IgD-negative memory B cell (primary cell): ENCODE data around the gene WFDC6. TPM values are rescaled to one million over a fixed set of nuclear protein-coding genes. Genes with fewer than 3 reads are reported as not detected.

Source experiments
- H3K27ac Mint-ChIP-seq, 3 donors: one replicate each; pipeline ENCODE4 v1.8.0; 2020 to 2022; ENCODE audit warnings: mild to moderate bottlenecking in 3 of 3, mixed read lengths in 3 of 3, moderate library complexity in 1 of 3
- H3K27me3 Mint-ChIP-seq: one replicate; pipeline ENCODE4 v1.8.0; 2021; ENCODE audit warnings: mixed read lengths
- H3K36me3 Mint-ChIP-seq: one replicate; pipeline ENCODE4 v1.8.0; 2020; ENCODE audit warnings: mild to moderate bottlenecking, mixed read lengths
- H3K4me1 Mint-ChIP-seq, 3 donors: one replicate each; pipeline ENCODE4 v1.8.0; 2020 to 2022; ENCODE audit warnings: mixed read lengths in 3 of 3, mild to moderate bottlenecking in 1 of 3
- H3K4me3 Mint-ChIP-seq, 4 donors: one replicate each; pipeline ENCODE4 v1.8.0; 2020 to 2022; ENCODE audit warnings: mild to moderate bottlenecking in 4 of 4, mixed read lengths in 4 of 4, moderate library complexity in 3 of 4
- H3K9me3 Mint-ChIP-seq, 3 donors: one replicate each; pipeline ENCODE4 v1.8.0; 2020 to 2021; ENCODE audit warnings: mixed read lengths in 3 of 3, mild to moderate bottlenecking in 1 of 3
- polyA plus RNA-seq: library from polyadenylated mRNA; unstranded; fragments of 300-500 nt; fragmentation: Illumina TruSeq; gene quantifications from one replicate; pipeline ENCODE4 v1.2.3, GENCODE V29; 2021

The WFDC6 gene
- polyA plus RNA-seq, 1 donor from 2014 or later: not detected

DNA sequence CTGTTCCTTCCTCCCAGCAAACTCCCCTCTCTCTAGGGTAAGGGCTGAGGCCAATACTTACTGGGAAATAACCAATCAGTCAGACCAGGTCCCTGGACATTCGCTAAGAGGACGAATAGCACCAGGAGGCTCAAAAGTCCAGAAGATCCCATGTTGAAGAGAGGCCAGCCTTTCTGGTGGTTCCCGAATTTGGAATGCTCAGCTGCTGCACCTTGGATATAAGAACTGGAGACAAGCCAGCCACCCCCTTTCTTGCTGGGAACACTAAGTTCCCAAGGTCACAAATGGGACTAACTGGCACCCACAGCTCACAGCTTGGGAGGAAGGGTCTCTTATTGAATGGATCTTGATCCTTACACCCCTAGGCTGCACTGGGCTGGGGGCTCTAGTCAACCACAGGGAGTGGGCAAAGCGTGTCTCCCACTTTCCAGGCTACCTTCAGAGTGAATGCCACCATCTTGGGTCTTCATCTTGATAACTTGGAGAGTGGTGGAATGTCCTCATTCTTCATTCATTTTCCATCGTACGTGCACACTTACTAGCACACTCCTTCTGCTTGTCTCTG is 8.0 kb upstream of the WFDC6 start, which contains the start of gene EPPIN:
TSS of gene EPPIN (minus strand) at position 196 of the 565 bp plus-strand sequence. CDS start at position 152, 44 bp downstream.
- Mint-ChIP-seq H3K9me3 (peaks cover 3 to 7% (median 5%) of the 10 kb centered on the region in 3 donors), H3K4me3 (no peak within 1 kb of the TSS), H3K36me3 (no peaks in the 10 kb centered on the region), H3K4me1 (no peaks in the 10 kb centered on the region), H3K27me3 (peaks cover 33% of the 10 kb centered on the region), H3K27ac (no peak within 1 kb of the TSS)

DNA sequence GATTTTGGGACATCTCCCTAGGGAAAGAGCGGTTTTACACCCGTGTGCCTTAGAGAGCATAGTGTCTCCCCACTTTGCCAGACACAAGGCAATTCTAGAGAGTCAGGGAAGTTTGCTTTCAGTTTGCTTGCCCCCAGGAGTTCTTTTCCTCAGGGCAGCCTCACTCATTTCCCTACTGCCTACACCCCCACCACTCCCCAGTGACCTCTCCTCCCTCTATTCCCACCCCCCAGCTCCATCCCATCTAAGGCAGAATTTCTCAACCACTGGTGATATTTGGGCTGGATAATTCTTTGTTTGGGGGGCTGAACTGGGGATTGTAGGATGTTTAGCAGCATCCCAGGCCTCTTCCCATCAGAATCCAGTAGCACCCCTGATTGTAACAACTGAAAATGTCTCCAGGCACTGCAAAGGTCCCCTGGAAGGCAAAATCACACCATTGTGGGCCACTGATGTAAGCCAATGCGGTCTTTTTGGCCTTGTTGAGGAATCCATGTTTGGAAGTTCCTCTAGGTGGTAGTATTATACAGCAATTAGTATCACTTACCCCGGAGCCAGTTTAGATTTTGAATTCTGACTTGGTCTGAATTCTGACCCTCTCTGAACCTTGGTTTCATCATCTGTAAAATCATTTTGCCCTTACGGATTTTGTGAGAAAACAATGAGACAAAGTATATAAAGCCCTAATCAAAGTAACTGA is 6.6 kb upstream of the WFDC6 start:
- Mint-ChIP-seq H3K4me1 (no peaks in the 10 kb centered on the region), H3K27ac (peak overlapping the region in 1 of 3 donors; percentile 31), H3K36me3 (no peaks in the 10 kb centered on the region), H3K9me3 (peaks cover 3 to 5% (median 3%) of the 10 kb centered on the region in 3 donors), H3K4me3 (no peak overlapping the region), H3K27me3 (peaks cover 38% of the 10 kb centered on the region)

DNA sequence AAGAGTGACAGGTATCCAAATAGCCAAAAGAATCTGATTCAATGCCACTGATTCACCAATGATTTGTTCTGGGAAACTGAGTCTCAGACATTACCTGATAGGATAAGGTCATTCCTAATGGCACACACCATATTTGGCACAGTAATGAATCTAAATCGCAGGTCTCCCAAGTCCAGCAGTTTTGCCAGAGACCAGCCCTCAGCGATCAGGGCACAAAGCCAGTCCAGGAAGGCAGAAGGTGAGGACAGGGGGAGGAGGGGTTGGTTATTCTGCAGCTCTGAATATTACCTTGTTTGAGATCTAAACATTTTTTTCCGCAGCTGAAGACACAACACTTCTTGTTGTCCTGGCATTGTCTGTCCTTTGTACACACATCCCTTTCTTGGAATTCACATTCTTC is 6.1 kb upstream of the WFDC6 start:
- Mint-ChIP-seq H3K27me3 (peaks cover 39% of the 10 kb centered on the region), H3K9me3 (peaks cover under 1 to 4% (median 3%) of the 10 kb centered on the region in 3 donors), H3K36me3 (no peaks in the 10 kb centered on the region), H3K27ac (peak overlapping the region in 1 of 3 donors; percentile 31), H3K4me1 (no peaks in the 10 kb centered on the region), H3K4me3 (no peak overlapping the region)

DNA sequence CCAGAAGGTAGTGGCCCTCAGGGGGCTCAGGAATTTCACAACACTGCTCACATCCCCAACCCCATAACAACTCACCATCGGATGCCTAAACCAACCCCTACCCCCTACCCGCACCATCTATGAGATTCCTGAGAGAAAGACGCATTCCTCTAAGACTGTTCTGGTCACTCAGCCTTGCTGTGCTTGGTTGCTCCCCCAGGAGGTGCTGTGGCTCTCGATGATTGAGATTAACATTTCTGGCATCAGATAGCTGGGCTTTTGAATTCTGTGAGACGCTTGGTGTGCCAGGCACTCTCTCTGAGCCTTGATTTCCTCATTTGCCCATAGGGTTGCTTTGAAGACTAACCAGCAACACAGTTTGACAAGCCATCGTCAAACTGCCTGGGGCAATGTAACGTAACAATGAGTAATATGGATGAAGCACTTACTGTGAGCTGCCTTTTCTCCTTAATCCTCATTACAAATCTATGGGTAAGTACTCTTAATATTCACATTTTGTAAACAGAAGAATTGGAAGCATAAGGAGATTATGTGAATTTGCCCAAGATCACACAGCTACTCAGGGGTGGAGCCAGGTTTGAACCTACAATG is 978 bp downstream of the WFDC6 start:
- Mint-ChIP-seq H3K4me1 (no peaks in the 10 kb centered on the region), H3K36me3 (no peaks in the 10 kb centered on the region), H3K4me3 (no peak overlapping the region), H3K27ac (no peak overlapping the region), H3K9me3 (peaks cover 0 to 2% (median 0%) of the 10 kb centered on the region in 3 donors), H3K27me3 (peaks cover 27% of the 10 kb centered on the region)

DNA sequence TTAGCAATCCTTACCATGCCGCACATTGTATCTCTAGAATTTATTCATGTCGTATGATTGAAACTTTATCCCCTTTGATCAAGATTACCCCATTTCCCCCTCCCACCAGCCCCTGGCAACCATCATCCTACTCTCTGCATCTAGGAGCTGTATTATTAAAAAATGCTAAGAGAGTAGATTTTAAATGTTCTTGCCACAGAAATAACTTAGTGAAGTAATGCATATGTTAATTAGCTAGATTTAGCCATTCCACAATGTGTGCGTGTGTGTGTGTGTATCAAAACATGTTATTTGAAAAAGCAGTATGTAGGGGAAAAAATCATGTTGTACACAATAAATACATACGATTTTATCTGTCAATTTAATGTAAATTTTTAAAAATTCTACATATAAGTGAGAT is 12.0 kb downstream of the WFDC6 start:
- Mint-ChIP-seq H3K27me3 (peaks cover 13% of the 10 kb centered on the region), H3K4me1 (peaks cover 0 to 3% (median under 1%) of the 10 kb centered on the region in 3 donors), H3K36me3 (no peaks in the 10 kb centered on the region), H3K27ac (no peak overlapping the region), H3K4me3 (no peak overlapping the region), H3K9me3 (no peaks in the 10 kb centered on the region)

DNA sequence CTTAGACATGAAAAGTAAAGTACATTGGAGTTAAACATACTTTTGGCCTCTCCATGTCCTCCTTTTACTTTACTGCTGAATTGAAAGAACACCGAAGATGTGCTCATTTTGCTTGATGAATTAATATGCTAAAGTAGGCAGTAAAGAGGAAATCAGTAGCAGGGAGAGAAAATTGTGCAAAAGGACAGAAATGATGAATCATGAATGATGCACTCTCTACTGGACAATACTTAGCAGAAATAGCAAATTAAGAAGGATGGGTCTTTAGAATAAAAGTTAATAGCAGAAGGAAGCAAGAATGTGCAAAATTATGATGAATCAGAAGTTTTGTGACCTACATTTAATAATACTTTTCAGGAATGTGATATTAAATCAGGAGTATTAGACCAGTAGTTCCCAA is 15.5 kb downstream of the WFDC6 start:
- H3K27ac Mint-ChIP-seq: no peak overlapping the region
- no peaks in the 10 kb centered on the region for H3K4me1 Mint-ChIP-seq
- H3K27me3 Mint-ChIP-seq: peaks cover 15% of the 10 kb centered on the region
- H3K9me3 Mint-ChIP-seq: peaks cover 0 to 3% (median 0%) of the 10 kb centered on the region in 3 donors
- no peaks in the 10 kb centered on the region for H3K36me3 Mint-ChIP-seq
- H3K4me3 Mint-ChIP-seq: no peak overlapping the region

DNA sequence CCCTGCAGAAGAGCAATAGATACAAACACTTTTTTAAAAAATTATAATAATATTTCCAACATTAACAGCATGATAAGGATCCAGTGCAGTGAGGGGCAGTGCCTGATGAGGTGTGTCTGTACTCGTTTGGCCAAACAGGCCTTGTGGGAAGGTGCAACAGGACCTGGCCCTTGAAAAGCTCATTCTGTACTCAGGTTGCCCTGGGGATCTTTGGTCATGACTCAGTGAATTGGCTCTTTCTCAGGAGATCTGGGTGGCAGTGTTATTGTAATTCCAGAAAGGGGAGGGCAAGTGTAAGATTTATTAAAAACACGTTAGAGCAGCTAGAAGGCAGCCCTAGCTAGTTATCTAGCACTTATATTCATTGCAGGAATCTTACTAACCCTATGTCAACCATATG is 21.0 kb downstream of the WFDC6 start:
- H3K27me3 Mint-ChIP-seq: peaks cover 11% of the 10 kb centered on the region
- H3K36me3 Mint-ChIP-seq: no peaks in the 10 kb centered on the region
- peaks cover 0 to 3% (median 2%) of the 10 kb centered on the region in 3 donors for H3K9me3 Mint-ChIP-seq

DNA sequence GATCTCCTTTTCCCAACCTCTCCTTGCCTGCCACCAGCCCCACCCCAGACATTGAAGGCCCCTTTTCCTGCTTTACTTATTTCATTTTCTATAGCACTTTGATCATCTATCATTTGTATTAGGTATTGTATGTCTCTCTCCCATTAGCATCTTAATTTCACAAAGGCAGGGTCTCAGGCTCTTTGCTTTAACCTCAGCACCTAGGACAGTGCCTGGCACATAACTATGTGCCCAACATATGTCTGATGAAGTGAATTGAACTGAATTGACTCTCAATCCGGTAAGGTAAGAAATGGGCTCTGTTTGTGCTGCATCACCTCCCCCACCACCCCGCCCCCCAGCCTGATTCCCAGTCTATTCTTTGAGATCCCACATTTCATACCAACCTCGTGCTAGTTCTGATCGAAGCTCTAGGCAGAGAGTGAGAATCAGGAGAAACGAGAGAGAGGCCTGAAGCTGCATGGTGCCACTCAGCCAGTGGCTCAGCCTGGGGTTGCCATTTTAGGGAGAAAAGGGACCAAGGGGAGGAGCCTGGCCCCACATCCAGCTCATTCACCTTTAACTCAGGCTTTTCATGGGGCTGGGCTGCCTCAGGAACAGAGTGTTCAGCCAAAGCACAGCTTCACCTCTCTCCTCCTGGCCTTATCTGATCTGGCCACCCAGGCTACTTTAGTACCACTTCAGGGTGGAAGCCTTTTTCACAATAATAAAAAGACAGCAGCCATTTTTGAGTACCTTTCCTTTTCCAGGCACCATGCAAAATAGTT is 24.0 kb downstream of the WFDC6 start, which contains the start of gene SPINT3:
TSS of gene SPINT3 (minus strand) at position 476 of the 767 bp plus-strand sequence. CDS start at position 462, 14 bp downstream.
- Mint-ChIP-seq H3K36me3 (no peaks in the 10 kb centered on the region), H3K27ac (no peak within 1 kb of the TSS), H3K4me3 (no peak within 1 kb of the TSS), H3K27me3 (peaks cover 10% of the 10 kb centered on the region), H3K9me3 (peaks cover 0 to 3% (median 2%) of the 10 kb centered on the region in 3 donors), H3K4me1 (no peaks in the 10 kb centered on the region)

More for the DNA sequence above, 21.0 kb downstream of the WFDC6 start:
- H3K4me3 Mint-ChIP-seq: no peak overlapping the region
- no peak overlapping the region for H3K27ac Mint-ChIP-seq
- H3K4me1 Mint-ChIP-seq: no peaks in the 10 kb centered on the region

DNA sequence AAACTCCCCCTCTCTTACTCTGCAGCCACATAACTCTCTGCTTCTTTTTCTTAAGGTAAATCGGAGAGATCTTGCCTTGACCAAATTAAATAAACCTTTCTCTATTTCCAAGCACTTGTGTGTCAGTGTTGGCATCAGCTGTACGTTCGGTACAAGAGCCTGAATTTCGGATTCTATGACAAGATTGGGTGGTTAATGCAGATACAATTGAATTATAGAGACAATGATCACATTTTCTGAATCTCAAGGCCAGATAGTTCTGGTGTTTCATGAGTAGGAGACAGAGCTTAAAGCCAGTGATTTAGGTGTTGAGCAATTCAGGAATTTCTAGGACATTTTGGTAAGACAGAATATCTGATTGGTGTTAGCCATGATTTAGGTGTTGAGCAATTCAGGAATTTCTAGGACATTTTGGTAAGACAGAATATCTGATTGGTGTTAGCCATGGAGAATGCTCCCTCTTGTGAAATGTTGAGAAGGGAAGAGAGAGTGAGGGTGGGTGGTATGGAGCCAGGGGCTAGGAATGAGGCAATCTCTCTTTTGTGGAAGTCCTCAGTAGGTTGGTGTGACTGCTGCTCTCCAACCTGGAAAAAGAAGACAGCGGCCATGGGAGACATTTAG is 28.9 kb downstream of the WFDC6 start:
- no peaks in the 10 kb centered on the region for H3K36me3 Mint-ChIP-seq
- H3K4me1 Mint-ChIP-seq: peaks cover 3 to 11% (median 5%) of the 10 kb centered on the region in 3 donors
- H3K27ac Mint-ChIP-seq: no peak overlapping the region
- no peak overlapping the region for H3K4me3 Mint-ChIP-seq
- peaks cover 18% of the 10 kb centered on the region for H3K27me3 Mint-ChIP-seq
- no peaks in the 10 kb centered on the region for H3K9me3 Mint-ChIP-seq

DNA sequence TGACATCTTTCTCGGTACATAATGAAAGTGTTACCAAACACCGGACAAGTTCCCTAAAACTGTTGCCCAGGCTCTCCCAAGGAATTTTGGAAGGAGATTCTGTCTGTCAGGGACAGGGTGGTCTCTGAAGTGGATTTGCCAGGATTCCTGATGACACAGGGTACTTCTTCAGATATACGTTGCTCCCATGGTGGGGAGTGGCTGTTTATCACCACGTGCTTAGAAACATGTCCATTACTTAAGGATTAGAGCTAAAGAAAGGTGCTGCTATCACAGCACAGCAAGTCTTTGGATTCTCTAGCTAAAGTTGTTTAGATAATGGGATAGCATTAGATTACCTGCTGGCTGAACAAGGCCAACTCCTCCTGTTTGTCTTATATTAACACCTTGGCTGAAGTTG is 30.2 kb downstream of the WFDC6 start:
- H3K27ac Mint-ChIP-seq: no peak overlapping the region
- peaks cover under 1% of the 10 kb centered on the region for H3K36me3 Mint-ChIP-seq
- peaks cover 19% of the 10 kb centered on the region for H3K27me3 Mint-ChIP-seq

DNA sequence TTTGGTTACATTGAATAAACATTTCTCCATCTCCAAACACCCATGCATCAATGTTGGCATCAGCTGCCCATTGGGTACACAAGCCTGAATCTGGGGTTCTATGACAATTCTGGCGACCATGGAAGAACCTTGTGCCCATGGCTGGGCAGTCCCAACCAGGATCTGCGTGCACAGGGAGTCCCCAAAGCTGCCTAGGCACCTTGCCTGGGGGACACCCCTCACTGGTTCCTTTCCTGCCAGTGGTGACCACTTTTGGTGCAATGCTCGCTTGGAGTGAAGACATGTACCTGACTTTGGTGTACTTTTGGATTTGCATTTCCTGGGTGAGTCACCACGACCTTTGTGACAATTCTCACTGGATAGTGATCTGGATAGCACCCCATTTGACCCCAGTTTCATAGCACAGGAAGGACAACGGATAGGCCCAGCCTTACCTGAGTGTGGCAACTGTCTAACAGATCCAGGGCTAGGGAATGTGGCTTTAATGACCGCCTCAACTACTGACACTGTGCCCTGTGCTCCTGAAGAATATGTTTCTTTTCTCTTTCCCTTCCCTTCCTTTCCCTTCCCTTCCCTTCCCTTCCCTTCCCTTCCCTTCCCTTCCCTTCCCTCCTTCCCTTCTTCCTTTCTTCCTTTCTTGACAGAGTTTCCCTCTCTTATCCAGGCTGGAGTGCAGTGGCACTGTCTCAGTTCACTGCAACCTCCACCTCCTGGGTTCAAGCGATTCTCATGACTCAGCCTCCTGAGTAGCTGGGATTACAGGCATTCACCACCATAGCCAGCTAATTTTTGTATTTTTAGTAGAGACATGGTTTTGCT is 31.0 kb downstream of the WFDC6 start:
- Mint-ChIP-seq H3K36me3 (peaks cover 2% of the 10 kb centered on the region), H3K4me3 (peak overlapping the region in 1 of 4 donors; percentile 74), H3K27me3 (peaks cover 22% of the 10 kb centered on the region), H3K9me3 (no peaks in the 10 kb centered on the region), H3K27ac (peak overlapping the region in 1 of 3 donors; percentile 71), H3K4me1 (peaks cover 3 to 11% (median 5%) of the 10 kb centered on the region in 3 donors)

More for the DNA sequence above, 30.2 kb downstream of the WFDC6 start:
- Mint-ChIP-seq H3K4me1 (peaks cover 3 to 11% (median 5%) of the 10 kb centered on the region in 3 donors), H3K9me3 (no peaks in the 10 kb centered on the region), H3K4me3 (no peak overlapping the region)

DNA sequence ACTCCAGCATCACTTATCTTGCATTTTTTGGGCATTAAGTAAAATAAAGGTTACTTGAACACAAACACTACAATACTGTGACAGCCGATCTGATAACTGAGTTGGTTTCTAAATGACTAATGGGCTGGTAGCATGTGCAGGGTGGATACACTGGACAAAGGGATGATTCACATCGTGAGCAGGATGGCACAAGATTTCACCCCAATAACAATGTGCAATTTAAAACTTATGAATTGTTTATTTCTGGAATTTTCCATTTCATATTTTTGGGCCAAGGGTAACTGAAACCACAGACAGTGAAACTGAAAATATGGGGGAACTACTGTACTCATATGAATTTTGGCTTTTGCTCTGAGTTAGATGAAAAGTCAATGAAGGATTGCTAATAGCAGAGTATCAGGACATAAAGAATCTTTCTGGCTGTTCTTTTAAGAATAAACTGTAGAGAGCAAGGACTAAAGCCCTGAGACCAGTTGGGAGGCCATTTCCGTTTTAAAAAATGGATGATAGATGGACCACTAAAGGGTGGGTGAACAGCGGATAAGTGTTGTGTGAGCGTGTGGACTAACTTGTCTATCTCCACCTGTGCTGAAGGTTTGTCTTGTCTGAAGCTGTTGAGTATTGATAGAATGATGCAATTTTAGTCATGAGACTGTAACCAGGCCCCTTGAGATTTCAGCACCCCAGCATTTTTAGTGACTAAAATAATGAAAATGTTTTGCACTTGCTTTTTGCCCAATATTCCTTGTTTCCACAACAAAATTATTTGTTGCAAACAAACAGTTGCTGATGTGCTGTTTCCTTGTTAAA is 32.1 kb downstream of the WFDC6 start:
- Mint-ChIP-seq H3K4me1 (peaks cover 3 to 11% (median 5%) of the 10 kb centered on the region in 3 donors), H3K36me3 (peaks cover 2% of the 10 kb centered on the region), H3K9me3 (no peaks in the 10 kb centered on the region), H3K27ac (no peak overlapping the region), H3K27me3 (peaks cover 20% of the 10 kb centered on the region), H3K4me3 (peak overlapping the region in 1 of 4 donors; percentile 41)

DNA sequence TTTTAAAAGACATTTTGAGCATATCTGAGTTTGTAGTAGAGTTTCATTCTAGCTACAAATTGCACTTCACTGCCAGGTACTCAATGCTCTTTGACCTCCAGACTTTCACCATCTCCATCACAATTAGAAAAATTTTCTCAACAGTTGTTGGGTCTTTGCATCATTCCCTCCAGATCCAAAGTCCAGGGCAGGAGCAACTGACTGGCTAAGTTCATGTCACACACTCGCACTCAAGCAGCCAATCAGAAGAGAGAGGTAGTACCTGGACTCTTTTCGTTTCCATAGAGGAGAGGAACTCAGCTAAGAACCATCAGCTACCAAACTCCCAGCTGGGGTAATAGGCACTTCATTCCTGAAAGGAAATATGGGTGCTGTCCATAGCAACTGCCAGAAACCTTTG is 32.9 kb downstream of the WFDC6 start:
- no peak overlapping the region for H3K4me3 Mint-ChIP-seq
- peaks cover 23% of the 10 kb centered on the region for H3K27me3 Mint-ChIP-seq
- peaks cover 2% of the 10 kb centered on the region for H3K36me3 Mint-ChIP-seq
- no peaks in the 10 kb centered on the region for H3K9me3 Mint-ChIP-seq
- peaks cover 3 to 11% (median 5%) of the 10 kb centered on the region in 3 donors for H3K4me1 Mint-ChIP-seq
- H3K27ac Mint-ChIP-seq: no peak overlapping the region
